ENCODE measurements around the gene SPCS3. TPM values are rescaled to one million over a fixed set of nuclear protein-coding genes. Genes with fewer than 3 reads are reported as not detected.
"Not testable (repeated sequence)": the region's sequence is repeated elsewhere in the genome, so short reads cannot be mapped to it uniquely, and the experiment has no call there.

SPCS3 gene
- total RNA-seq, 1 donor from 2014 or later = 118 TPM

DNA sequence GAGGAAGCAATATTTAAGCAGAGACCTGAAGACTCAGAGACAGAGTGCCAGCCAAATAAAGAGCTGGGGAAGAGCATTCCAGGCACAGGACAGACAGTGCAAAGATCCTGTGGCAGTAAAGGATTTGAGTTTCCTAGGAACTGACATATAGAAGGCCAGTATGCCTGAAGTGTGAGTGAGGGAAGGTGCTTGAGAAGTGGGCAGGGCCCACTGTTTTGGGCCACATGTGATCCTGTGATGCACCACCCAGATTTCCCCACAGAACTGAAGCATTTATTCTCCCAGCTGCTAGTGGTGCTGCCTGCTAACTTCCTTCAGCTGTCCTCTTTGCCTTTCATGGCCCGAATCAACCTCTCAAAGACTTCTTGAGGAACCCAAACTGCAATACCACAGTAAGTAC lies 26.8 kb upstream of the SPCS3 start:
- TF ChIP-seq, protein P1, sequence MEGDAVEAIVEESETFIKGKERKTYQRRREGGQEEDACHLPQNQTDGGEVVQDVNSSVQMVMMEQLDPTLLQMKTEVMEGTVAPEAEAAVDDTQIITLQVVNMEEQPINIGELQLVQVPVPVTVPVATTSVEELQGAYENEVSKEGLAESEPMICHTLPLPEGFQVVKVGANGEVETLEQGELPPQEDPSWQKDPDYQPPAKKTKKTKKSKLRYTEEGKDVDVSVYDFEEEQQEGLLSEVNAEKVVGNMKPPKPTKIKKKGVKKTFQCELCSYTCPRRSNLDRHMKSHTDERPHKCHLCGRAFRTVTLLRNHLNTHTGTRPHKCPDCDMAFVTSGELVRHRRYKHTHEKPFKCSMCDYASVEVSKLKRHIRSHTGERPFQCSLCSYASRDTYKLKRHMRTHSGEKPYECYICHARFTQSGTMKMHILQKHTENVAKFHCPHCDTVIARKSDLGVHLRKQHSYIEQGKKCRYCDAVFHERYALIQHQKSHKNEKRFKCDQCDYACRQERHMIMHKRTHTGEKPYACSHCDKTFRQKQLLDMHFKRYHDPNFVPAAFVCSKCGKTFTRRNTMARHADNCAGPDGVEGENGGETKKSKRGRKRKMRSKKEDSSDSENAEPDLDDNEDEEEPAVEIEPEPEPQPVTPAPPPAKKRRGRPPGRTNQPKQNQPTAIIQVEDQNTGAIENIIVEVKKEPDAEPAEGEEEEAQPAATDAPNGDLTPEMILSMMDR (IDR thresholded peaks at IDR 0.05) = no peak
- no peak overlapping the region for H3K4me3 Mint-ChIP-seq (ENCODE audit: unreplicated experiment)

DNA sequence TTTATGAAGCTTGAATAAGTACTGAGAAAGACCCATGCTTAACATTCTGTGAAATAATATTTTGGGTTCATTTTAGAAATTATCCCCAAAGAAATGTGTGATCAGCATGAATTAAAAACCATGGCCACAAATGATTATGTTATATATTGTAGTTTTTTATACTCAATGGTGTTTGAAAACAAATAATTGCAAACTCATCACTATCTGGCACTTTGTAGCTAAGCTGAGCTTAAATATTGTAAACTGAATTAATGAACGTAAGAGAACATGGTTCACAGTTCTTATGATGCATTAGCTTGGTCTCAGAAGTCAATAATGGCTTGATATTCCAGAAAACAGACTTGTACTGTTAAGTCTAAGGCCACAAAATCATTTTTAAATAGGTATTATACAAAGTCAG lies 26.1 kb upstream of the SPCS3 start:
- no peak for DNase-seq (ENCODE audit: extremely low spot score, unreplicated experiment)
- no peaks in the 10 kb centered on the region for H3K36me3 Mint-ChIP-seq (ENCODE audit: unreplicated experiment)
- TF ChIP-seq, protein P1 (IDR thresholded peaks at IDR 0.05) = no peak
- H3K27ac Mint-ChIP-seq (ENCODE audit: unreplicated experiment) = no peak overlapping the region
- no peak overlapping the region for H3K4me3 Mint-ChIP-seq (ENCODE audit: unreplicated experiment)
- no peaks in the 10 kb centered on the region for H3K9me3 Mint-ChIP-seq (ENCODE audit: unreplicated experiment)
- H3K4me1 Mint-ChIP-seq (ENCODE audit: unreplicated experiment) = no peaks in the 10 kb centered on the region
- no peaks in the 10 kb centered on the region for H3K27me3 Mint-ChIP-seq (ENCODE audit: unreplicated experiment)

More for the DNA sequence above, 26.8 kb upstream of the SPCS3 start:
- no peak overlapping the region for H3K27ac Mint-ChIP-seq (ENCODE audit: unreplicated experiment)
- no peak for DNase-seq (ENCODE audit: extremely low spot score, unreplicated experiment)
- H3K36me3 Mint-ChIP-seq (ENCODE audit: unreplicated experiment) = no peaks in the 10 kb centered on the region
- no peaks in the 10 kb centered on the region for H3K9me3 Mint-ChIP-seq (ENCODE audit: unreplicated experiment)
- no peaks in the 10 kb centered on the region for H3K27me3 Mint-ChIP-seq (ENCODE audit: unreplicated experiment)
- H3K4me1 Mint-ChIP-seq (ENCODE audit: unreplicated experiment) = no peaks in the 10 kb centered on the region

DNA sequence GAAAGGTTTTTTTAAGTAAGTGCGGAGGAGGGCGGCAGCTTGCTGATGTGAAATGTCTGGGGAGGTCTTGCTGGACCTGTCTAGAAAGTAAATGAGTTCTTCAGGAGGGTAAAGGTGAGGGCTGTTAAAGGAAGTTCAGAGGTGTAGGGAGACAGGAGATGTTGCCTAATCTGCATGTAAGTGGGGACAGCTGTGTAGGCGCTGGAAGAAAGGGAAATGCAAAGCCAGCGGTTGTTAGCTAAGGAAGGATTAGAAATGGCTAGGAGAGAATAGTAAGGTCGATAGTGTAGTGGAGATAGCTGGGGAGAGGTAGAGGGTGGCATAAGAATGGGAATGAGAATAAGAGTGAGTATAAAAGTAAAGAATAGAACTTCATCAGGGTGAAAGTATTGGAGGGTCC lies 23.9 kb upstream of the SPCS3 start:
- H3K27ac Mint-ChIP-seq (ENCODE audit: unreplicated experiment); H3K36me3 Mint-ChIP-seq (ENCODE audit: unreplicated experiment); DNase-seq (ENCODE audit: extremely low spot score, unreplicated experiment); H3K4me3 Mint-ChIP-seq (ENCODE audit: unreplicated experiment); H3K27me3 Mint-ChIP-seq (ENCODE audit: unreplicated experiment); H3K9me3 Mint-ChIP-seq (ENCODE audit: unreplicated experiment); H3K4me1 Mint-ChIP-seq (ENCODE audit: unreplicated experiment): not testable (repeated sequence)

DNA sequence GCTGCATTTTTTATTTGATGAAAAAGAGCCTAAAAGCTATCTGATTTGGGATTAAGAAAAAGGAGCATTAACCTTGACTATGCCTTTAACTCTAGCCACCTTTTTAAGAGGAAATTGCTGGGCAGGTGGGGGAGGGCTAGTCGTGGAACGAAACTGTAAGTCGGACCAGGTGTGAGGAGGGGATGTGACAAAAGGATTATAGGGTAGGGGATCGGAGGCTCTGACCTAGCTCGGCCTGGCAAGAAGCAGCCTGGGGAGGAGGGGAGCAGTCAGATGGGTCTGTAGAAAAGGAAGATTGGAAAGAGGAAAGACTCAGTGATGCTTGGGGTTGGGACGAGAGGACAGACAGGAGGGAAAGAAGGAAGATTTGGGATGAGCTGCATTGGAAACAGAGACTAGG lies 21.1 kb upstream of the SPCS3 start:
- DNase-seq (ENCODE audit: extremely low spot score, unreplicated experiment) = no peak
- TF ChIP-seq, protein P1 (IDR thresholded peaks at IDR 0.05) = no peak
- H3K27me3 Mint-ChIP-seq (ENCODE audit: unreplicated experiment) = no peaks in the 10 kb centered on the region
- peaks cover 7% of the 10 kb centered on the region for H3K4me1 Mint-ChIP-seq (ENCODE audit: unreplicated experiment)
- H3K4me3 Mint-ChIP-seq (ENCODE audit: unreplicated experiment) = no peak overlapping the region
- H3K36me3 Mint-ChIP-seq (ENCODE audit: unreplicated experiment) = no peaks in the 10 kb centered on the region
- no peak overlapping the region for H3K27ac Mint-ChIP-seq (ENCODE audit: unreplicated experiment)
- no peaks in the 10 kb centered on the region for H3K9me3 Mint-ChIP-seq (ENCODE audit: unreplicated experiment)

DNA sequence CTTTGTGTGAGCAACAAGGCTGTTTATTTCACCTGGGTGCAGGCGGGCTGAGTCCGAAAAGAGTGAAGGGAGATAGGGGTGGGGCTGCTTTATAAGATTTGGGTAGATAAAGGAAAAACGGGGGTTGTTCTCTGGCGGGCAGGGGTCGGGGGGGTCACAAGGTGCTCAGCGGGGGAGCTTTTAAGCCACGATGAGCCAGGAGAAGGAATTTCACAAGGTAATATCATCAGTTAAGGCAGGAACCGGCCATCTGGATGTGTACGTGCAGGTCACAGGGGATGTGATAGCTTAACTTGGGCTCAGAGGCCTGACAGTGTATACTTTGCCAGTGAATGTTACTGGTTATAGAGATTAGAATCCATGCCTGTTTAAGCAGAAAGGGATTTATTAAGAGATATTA lies 19.7 kb upstream of the SPCS3 start:
- H3K9me3 Mint-ChIP-seq (ENCODE audit: unreplicated experiment) = no peaks in the 10 kb centered on the region
- TF ChIP-seq, protein P1 (IDR thresholded peaks at IDR 0.05) = no peak
- H3K36me3 Mint-ChIP-seq (ENCODE audit: unreplicated experiment) = no peaks in the 10 kb centered on the region
- H3K4me3 Mint-ChIP-seq (ENCODE audit: unreplicated experiment) = no peak overlapping the region
- no peak overlapping the region for H3K27ac Mint-ChIP-seq (ENCODE audit: unreplicated experiment)
- DNase-seq (ENCODE audit: extremely low spot score, unreplicated experiment) = no peak
- H3K27me3 Mint-ChIP-seq (ENCODE audit: unreplicated experiment) = no peaks in the 10 kb centered on the region
- peaks cover 7% of the 10 kb centered on the region for H3K4me1 Mint-ChIP-seq (ENCODE audit: unreplicated experiment)

DNA sequence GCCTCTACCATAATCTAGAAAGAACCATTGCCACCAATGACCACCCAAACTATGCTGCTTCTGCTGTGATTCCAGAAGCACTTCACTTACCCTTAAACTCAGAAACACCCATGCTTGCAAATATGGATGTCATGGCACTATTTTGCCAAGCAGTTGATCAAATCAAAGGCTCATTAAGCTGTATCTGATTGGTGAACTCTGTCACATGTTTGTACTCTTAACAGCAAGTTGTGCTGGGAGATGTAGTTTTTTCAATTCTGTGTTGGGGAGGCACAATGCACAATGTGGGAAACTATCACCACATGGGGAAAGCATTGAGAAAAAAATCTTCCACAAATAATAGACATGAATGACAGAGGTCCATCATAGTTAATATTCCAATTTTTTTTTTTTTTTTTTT lies 19.2 kb upstream of the SPCS3 start:
- no peak for DNase-seq (ENCODE audit: extremely low spot score, unreplicated experiment)
- H3K4me1 Mint-ChIP-seq (ENCODE audit: unreplicated experiment) = peaks cover 7% of the 10 kb centered on the region
- H3K27me3 Mint-ChIP-seq (ENCODE audit: unreplicated experiment) = no peaks in the 10 kb centered on the region
- H3K27ac Mint-ChIP-seq (ENCODE audit: unreplicated experiment) = no peak overlapping the region
- H3K4me3 Mint-ChIP-seq (ENCODE audit: unreplicated experiment) = no peak overlapping the region
- TF ChIP-seq, protein P1 (IDR thresholded peaks at IDR 0.05) = no peak
- no peaks in the 10 kb centered on the region for H3K9me3 Mint-ChIP-seq (ENCODE audit: unreplicated experiment)
- H3K36me3 Mint-ChIP-seq (ENCODE audit: unreplicated experiment) = no peaks in the 10 kb centered on the region
